ENCODE results near the gene VWA8. TPM values are rescaled to one million over a fixed set of nuclear protein-coding genes. Genes with fewer than 3 reads are reported as not detected.

Gene VWA8
- polyA plus RNA-seq, 3 donors, result 2.0 to 4.4 (median 3.4) TPM

DNA sequence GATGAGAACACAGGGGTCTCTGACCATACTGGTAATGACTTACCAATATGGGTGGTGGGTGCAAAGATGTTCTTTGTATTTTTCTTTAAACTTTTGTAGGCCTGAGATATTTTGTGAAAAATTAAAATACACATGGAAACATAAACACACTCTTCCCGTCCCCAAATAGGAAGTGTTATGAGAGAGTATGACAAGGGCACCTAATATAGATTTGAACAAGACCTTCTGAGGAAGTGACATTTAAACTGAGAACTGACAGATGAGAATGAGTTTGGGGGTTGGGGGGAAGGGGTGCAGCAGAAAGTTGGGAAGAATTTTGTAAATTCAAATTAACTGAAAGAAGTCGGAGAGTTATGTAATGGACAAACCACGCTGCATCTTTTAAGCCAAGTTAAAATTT lies 279.3 kb downstream of the VWA8 start:
- H3K36me3 ChIP-seq (replicated peaks in 1 of 2; ENCODE audit: control insufficient read depth in 1 of 2, insufficient read depth in 2 of 2, low read length in 2 of 2), result peaks cover 3 to 14% of the 10 kb centered on the region in 2 donors
- Mint-ChIP-seq H3K9me3 (peaks cover 0 to 3% (median 0%) of the 10 kb centered on the region in 7 donors), H3K27ac (no peak overlapping the region)

GRCh38 chr13:41680900-41681299 lies 280.0 kb downstream of the VWA8 start:
- Mint-ChIP-seq H3K9me3 (peaks cover 0 to 3% (median 0%) of the 10 kb centered on the region in 7 donors), H3K4me3 (no peak overlapping the region), H3K27ac (no peak overlapping the region), H3K27me3 (ENCODE audit: low read depth in 3 of 3) (no peaks in the 10 kb centered on the region), H3K36me3 (peaks cover 21 to 28% of the 10 kb centered on the region in 2 donors), H3K4me1 (peaks cover 7% of the 10 kb centered on the region)
- Histone ChIP-seq H3K4me2 (replicated peaks; ENCODE audit: extremely low read depth, low read length, poor library complexity, severe bottlenecking) (no peak overlapping the region), H3K4me1 (ENCODE audit: control insufficient read depth in 1 of 2, insufficient read depth in 2 of 2, low read length in 2 of 2) (no peaks in the 10 kb centered on the region), H3K27me3 (ENCODE audit: control insufficient read depth in 2 of 2, insufficient read depth in 2 of 2, low read length in 2 of 2) (no peaks in the 10 kb centered on the region), H2AFZ (ENCODE audit: insufficient read depth, low read depth, low read length, poor library complexity, severe bottlenecking) (no peak overlapping the region), H3K36me3 (replicated peaks in 1 of 2; ENCODE audit: control insufficient read depth in 1 of 2, insufficient read depth in 2 of 2, low read length in 2 of 2) (peaks cover 3 to 14% of the 10 kb centered on the region in 2 donors), H3K79me2 (ENCODE audit: insufficient read depth, low read length) (no peaks in the 10 kb centered on the region), H3K9me3 (replicated peaks in 1 of 2; ENCODE audit: control insufficient read depth in 1 of 2, insufficient read depth in 1 of 2, low read length in 2 of 2) (no peaks in the 10 kb centered on the region), H4K20me1 (ENCODE audit: insufficient read depth, low read length) (no peaks in the 10 kb centered on the region), H3K9ac (ENCODE audit: insufficient read depth, low read length, poor library complexity, severe bottlenecking) (no peak overlapping the region), H3K27ac (ENCODE audit: low read depth in 1 of 2, low read length in 2 of 2) (no peak overlapping the region), H3K4me3 (replicated peaks in 1 of 3; ENCODE audit: low read depth in 2 of 3, low read length in 3 of 3) (no peak overlapping the region)
- no peak for TF ChIP-seq CTCF (IDR thresholded peaks at IDR 0.05)
- intact Hi-C loops (cut with micrococcal nuclease), result no loop called here
- 90% methylated on average over 2 of the region's 2 CpGs for WGBS (ENCODE audit: insufficient coverage)
- no peak for DNase-seq

More for the DNA sequence above, 279.3 kb downstream of the VWA8 start:
- Mint-ChIP-seq H3K27me3 (ENCODE audit: low read depth in 3 of 3) (no peaks in the 10 kb centered on the region), H3K4me3 (no peak overlapping the region), H3K36me3 (peaks cover 21 to 34% of the 10 kb centered on the region in 2 donors), H3K4me1 (peaks cover 7% of the 10 kb centered on the region)
- Histone ChIP-seq H3K4me2 (replicated peaks; ENCODE audit: extremely low read depth, low read length, poor library complexity, severe bottlenecking) (no peak overlapping the region), H4K20me1 (ENCODE audit: insufficient read depth, low read length) (no peaks in the 10 kb centered on the region), H3K9me3 (replicated peaks in 1 of 2; ENCODE audit: control insufficient read depth in 1 of 2, insufficient read depth in 1 of 2, low read length in 2 of 2) (no peaks in the 10 kb centered on the region), H3K27me3 (ENCODE audit: control insufficient read depth in 2 of 2, insufficient read depth in 2 of 2, low read length in 2 of 2) (no peaks in the 10 kb centered on the region), H3K79me2 (ENCODE audit: insufficient read depth, low read length) (no peaks in the 10 kb centered on the region), H3K9ac (ENCODE audit: insufficient read depth, low read length, poor library complexity, severe bottlenecking) (no peak overlapping the region), H3K27ac (ENCODE audit: low read depth in 1 of 2, low read length in 2 of 2) (no peak overlapping the region), H2AFZ (ENCODE audit: insufficient read depth, low read depth, low read length, poor library complexity, severe bottlenecking) (no peak overlapping the region), H3K4me3 (replicated peaks in 1 of 3; ENCODE audit: low read depth in 2 of 3, low read length in 3 of 3) (no peak overlapping the region), H3K4me1 (ENCODE audit: control insufficient read depth in 1 of 2, insufficient read depth in 2 of 2, low read length in 2 of 2) (no peaks in the 10 kb centered on the region)
- WGBS (ENCODE audit: insufficient coverage), result no CpG with 5 or more reads among the region's 3 CpGs
- DNase-seq, result no peak
- intact Hi-C loops (cut with micrococcal nuclease), result no loop called here
- TF ChIP-seq CTCF (IDR thresholded peaks at IDR 0.05), result no peak
